GM18861 (cell line): ENCODE measurements around the gene NOCT.
"Not testable (repeated sequence)": the region's sequence is repeated elsewhere in the genome, so short reads cannot be mapped to it uniquely, and the experiment has no call there.

ENCODE experiments used
- ATAC-seq: cut with Tn5 transposase; IDR thresholded peaks from one replicate; pipeline ENCODE4 v1.9.1; 2021; ENCODE audit not compliant: unreplicated experiment

Gene NOCT

GRCh38 chr4:139015269-139015947, at the start of gene NOCT:
NOCT (plus strand) TSS chr4:139015781; CDS start chr4:139015982, 201 bp downstream.
- peak; percentile 89 for ATAC-seq

GRCh38 chr4:138967313-138967712, 48.3 kb upstream of the NOCT start:
- peak; percentile 99 for ATAC-seq

GRCh38 chr4:138972956-138973801, 42.4 kb upstream of the NOCT start:
- no peak for ATAC-seq

- ATAC-seq, result no peak
Measured at GRCh38 chr4:138975225-138975624, 40.4 kb upstream of the NOCT start.

GRCh38 chr4:138976526-138976925, 39.1 kb upstream of the NOCT start:
- ATAC-seq, result no peak

GRCh38 chr4:138977524-138977923, 38.1 kb upstream of the NOCT start:
- ATAC-seq, result peak; percentile 98

- no peak for ATAC-seq
Measured at GRCh38 chr4:138978028-138978585, 37.5 kb upstream of the NOCT start.

GRCh38 chr4:138978600-138978999, 37.0 kb upstream of the NOCT start:
- no peak for ATAC-seq

GRCh38 chr4:138979742-138980141, 35.8 kb upstream of the NOCT start:
- no peak for ATAC-seq

GRCh38 chr4:138981930-138982390, 33.6 kb upstream of the NOCT start:
- no peak for ATAC-seq

GRCh38 chr4:138982754-138983153, 32.8 kb upstream of the NOCT start:
- ATAC-seq, result no peak

- ATAC-seq, result no peak
Measured at GRCh38 chr4:138983690-138984089, 31.9 kb upstream of the NOCT start.

GRCh38 chr4:138984647-138985046, 30.9 kb upstream of the NOCT start:
- ATAC-seq, result no peak

- ATAC-seq, result no peak
Measured at GRCh38 chr4:138992676-138993075, 22.9 kb upstream of the NOCT start.

- no peak for ATAC-seq
Measured at GRCh38 chr4:138996090-138996489, 19.5 kb upstream of the NOCT start.

- no peak for ATAC-seq
Measured at GRCh38 chr4:138999666-139000065, 15.9 kb upstream of the NOCT start.

- not testable (repeated sequence) for ATAC-seq
Measured at GRCh38 chr4:139000134-139000533, 15.4 kb upstream of the NOCT start.

- not testable (repeated sequence) for ATAC-seq
Measured at GRCh38 chr4:139001430-139001829, 14.2 kb upstream of the NOCT start.

- not testable (repeated sequence) for ATAC-seq
Measured at GRCh38 chr4:139003668-139004067, 11.9 kb upstream of the NOCT start.

- ATAC-seq, result no peak
Measured at GRCh38 chr4:139005774-139006173, 9.8 kb upstream of the NOCT start.

GRCh38 chr4:139007640-139008039, 7.9 kb upstream of the NOCT start:
- ATAC-seq, result no peak

GRCh38 chr4:139008278-139008677, 7.3 kb upstream of the NOCT start:
- not testable (repeated sequence) for ATAC-seq
